Muscle layer of duodenum (tissue), 2 donors: ENCODE data around the gene DLG2.

Source experiments
- H3K27ac ChIP-seq: one replicate; pipeline ENCODE4 v1.7.0; 2013; ENCODE audit warnings: mild to moderate bottlenecking, low read length
- H3K27me3 ChIP-seq: one replicate; pipeline ENCODE4 v1.7.0; 2013; ENCODE audit warnings: low read depth, mild to moderate bottlenecking, control low read depth, low read length
- H3K36me3 ChIP-seq, 2 donors: one replicate each; pipeline ENCODE4 v1.7.0; 2013; ENCODE audit warnings: low read length in 2 of 2, control low read depth in 1 of 2, mild to moderate bottlenecking in 1 of 2; ENCODE audit not compliant: insufficient read depth in 2 of 2, control insufficient read depth in 1 of 2
- H3K4me1 ChIP-seq, 2 donors: one replicate each; pipeline ENCODE4 v1.7.0; 2013; ENCODE audit warnings: low read length in 2 of 2, mild to moderate bottlenecking in 2 of 2, control low read depth in 1 of 2, moderate library complexity in 1 of 2; ENCODE audit not compliant: insufficient read depth in 2 of 2, control insufficient read depth in 1 of 2
- H3K4me3 ChIP-seq, 2 donors: one replicate each; pipeline ENCODE4 v1.7.0; 2013; ENCODE audit warnings: low read length in 2 of 2, low read depth in 1 of 2, mild to moderate bottlenecking in 1 of 2
- H3K9me3 ChIP-seq, 2 donors: one replicate each; pipeline ENCODE4 v1.7.0; 2013; ENCODE audit warnings: low read length in 2 of 2, control low read depth in 1 of 2, mild to moderate bottlenecking in 1 of 2; ENCODE audit not compliant: control insufficient read depth in 1 of 2
- donor health status: healthy.

Gene DLG2

DNA sequence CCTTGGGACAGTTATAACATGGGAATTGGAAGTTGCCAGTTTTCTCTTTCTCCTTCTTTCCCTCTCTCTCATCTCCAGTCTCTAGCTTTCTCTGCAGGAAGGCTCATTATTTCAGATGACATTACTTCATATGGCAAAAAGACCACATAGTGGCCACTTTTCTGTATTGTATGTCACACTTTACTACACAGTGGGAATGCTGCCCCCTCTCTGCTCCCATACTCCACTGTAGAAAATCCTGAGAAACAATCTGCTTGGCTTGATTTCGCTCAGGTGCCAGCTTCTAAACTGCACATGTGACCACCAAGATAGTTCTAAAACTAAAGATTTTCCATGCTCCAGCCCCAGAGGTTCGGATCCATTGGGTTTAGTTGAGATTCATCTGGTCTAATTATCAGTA lies 1480.3 kb downstream of the DLG2 start:
- Histone ChIP-seq H3K9me3 (no peaks in the 10 kb centered on the region), H3K27me3 (no peaks in the 10 kb centered on the region), H3K27ac (no peak overlapping the region), H3K4me1 (peaks cover 0 to 4% of the 10 kb centered on the region in 2 donors), H3K36me3 (no peaks in the 10 kb centered on the region), H3K4me3 (no peak overlapping the region)

DNA sequence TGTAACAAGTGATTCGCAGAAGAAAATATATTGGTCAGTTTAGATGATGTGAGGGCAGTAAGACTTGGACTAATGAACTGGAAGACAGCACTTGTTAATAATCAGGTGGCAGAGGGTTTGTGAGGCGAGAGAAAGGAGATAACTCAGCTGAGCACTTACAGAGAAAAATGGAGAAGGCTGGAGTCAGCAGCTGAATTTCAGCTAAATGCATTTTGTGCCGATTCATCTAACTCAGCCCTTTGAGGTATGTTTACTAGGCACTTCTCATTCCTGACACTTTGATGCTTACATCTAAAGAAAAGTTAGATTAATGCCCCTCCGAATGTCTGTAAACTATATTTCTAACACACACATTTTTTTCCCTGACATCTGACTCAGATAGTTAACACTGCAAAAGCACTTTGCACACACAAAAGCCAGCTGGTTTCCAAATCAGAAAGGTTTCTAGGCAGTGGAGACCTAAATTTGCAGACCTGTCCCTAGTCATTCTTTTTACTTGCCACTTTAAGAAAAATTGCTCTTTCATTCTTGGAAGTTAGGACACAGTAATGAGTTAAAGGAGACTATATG lies 1481.4 kb downstream of the DLG2 start:
- no peaks in the 10 kb centered on the region for H3K36me3 ChIP-seq
- no peaks in the 10 kb centered on the region for H3K9me3 ChIP-seq
- peaks cover 0 to 4% of the 10 kb centered on the region in 2 donors for H3K4me1 ChIP-seq
- no peak overlapping the region for H3K4me3 ChIP-seq
- no peaks in the 10 kb centered on the region for H3K27me3 ChIP-seq
- H3K27ac ChIP-seq, result no peak overlapping the region

DNA sequence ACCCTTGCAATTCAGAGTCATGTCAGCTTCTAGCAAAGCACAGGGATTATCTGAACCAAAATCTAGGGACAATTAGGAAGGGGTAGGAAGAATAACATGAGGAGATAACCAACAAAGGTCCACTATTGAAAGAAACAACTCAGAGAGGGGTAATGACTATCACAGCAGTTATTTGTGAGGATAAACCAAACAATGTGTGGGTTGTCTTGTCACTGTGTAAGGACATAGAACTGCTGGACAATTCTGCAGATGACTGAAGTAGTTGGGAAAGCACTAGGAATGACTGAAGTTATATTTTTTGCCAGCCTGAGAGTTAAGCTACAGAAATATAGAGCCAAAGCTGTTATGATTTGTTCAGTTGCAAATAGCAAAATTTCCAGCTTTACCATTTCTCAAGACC lies 1482.6 kb downstream of the DLG2 start:
- Histone ChIP-seq H3K36me3 (no peaks in the 10 kb centered on the region), H3K27me3 (no peaks in the 10 kb centered on the region), H3K4me3 (no peak overlapping the region), H3K27ac (no peak overlapping the region), H3K9me3 (no peaks in the 10 kb centered on the region), H3K4me1 (peaks cover 0 to 4% of the 10 kb centered on the region in 2 donors)

DNA sequence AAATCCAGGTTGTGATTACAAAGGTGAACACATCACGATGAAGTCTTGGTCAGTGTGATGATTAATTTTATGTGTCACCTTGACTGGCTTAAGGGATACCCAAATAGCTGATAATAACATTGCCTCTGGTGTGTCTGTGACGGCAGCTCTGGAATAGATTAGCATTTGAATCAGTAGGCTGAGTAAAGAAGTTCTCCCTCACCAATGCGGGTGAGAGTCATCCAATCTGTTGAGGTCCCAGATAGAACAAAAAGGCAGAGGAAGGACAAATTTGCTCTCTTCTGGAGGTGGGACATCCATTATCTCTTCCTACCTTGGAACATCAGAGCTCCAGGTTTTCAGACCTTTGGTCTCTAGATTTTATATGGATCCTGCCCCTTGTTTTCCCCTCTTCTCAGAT lies 1484.7 kb downstream of the DLG2 start:
- H3K27ac ChIP-seq, result no peak overlapping the region
- H3K4me1 ChIP-seq, result peaks cover 0 to 4% of the 10 kb centered on the region in 2 donors
- H3K9me3 ChIP-seq, result no peaks in the 10 kb centered on the region
- no peak overlapping the region for H3K4me3 ChIP-seq
- H3K27me3 ChIP-seq, result no peaks in the 10 kb centered on the region
- H3K36me3 ChIP-seq, result no peaks in the 10 kb centered on the region

DNA sequence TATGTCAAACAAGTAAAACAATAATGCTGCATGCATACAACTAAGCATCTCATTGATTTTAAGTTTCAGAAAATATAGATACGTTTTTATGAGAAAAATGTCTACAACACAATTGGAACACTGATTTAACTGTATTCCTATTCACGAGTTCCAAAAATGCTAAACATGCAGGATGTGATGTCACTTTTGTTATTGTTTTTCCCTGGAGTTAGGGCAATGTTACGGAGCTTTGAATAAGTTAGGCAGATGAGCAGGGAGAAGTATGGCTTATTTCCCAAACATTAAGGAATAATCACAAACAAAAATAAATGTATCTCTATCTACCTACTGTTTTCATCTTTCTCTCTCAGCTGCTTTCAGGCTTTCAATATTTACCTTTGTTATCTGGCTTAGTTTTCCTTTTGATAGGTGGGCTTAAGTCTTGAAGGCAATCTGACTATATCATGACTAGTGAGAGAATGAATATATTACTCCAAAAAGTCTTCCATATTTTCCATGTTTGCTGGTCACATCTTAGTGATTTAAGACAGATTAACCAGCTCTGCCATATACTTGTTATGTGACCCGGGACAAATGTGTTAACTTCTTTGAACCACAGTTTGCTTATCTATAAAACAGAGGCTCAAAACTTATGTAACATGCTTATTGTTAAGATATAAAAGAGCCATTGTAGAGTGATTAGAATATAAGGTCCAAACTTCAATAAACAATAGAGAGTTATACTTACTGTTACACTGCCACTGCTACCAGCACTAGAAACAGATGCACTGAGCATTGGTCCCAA lies 1486.6 kb downstream of the DLG2 start:
- Histone ChIP-seq H3K27ac (no peak overlapping the region), H3K27me3 (no peaks in the 10 kb centered on the region), H3K4me1 (no peaks in the 10 kb centered on the region), H3K36me3 (no peaks in the 10 kb centered on the region), H3K9me3 (no peaks in the 10 kb centered on the region), H3K4me3 (no peak overlapping the region)

DNA sequence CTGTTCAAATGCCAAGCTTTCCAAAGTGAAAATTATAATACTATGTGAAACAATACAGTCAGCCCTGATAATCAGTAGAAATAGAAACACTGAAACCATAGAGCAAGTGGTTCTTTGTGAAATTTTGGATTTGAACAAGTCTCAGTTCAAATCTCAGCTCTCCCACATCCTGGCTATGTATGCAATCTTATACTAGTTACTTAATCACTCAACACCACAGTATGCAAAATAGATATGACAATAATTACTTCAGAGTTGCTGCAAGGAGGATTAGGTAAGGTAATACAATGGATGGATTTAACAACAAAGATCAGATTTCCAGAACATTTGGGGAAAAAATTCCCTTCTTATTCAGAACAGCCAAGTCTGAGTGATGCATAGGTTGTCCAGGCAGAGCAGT lies 1489.2 kb downstream of the DLG2 start:
- Histone ChIP-seq H3K36me3 (no peaks in the 10 kb centered on the region), H3K27me3 (no peaks in the 10 kb centered on the region), H3K4me1 (no peaks in the 10 kb centered on the region), H3K27ac (no peak overlapping the region), H3K9me3 (no peaks in the 10 kb centered on the region), H3K4me3 (no peak overlapping the region)

DNA sequence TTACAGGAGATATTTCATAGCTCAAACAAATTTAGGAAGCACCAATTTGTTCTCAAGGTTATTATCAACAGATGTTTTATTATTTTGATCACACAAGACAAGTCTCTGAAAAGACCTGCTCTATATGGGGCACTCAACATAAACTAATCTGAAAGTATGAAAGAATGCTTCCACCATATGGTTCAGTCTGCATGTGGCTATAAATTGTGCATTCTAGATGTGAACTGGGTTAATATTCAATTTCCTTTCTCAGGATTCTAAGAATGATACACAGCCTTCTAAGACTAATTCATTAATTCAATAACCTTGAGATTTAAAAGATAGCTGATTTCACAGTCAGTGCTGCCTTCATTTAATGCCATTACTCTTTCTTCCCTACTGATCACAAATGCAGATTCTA lies 1489.6 kb downstream of the DLG2 start:
- H3K27ac ChIP-seq, result no peak overlapping the region

DNA sequence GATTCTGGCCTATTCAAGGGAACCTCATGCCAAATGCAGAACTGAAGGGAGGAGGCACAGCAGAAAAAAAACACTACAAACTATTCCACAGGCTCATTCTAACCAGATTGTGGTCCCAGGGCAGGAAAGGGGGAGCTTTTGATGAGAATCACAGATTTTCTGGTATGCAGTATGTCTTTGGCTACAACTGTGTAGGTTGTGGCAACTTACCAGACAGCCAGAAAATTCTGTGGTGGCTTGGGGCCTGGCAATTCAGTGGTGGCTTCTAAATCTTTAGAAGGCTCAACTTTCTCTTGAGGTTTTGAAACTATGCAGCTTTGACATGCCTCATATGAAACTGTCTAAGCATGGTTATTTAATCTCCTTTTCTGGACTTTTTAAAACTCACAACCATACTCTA lies 1490.2 kb downstream of the DLG2 start:
- no peak overlapping the region for H3K27ac ChIP-seq

More for the DNA sequence above, 1489.6 kb downstream of the DLG2 start:
- H3K27me3 ChIP-seq, result no peaks in the 10 kb centered on the region
- no peaks in the 10 kb centered on the region for H3K36me3 ChIP-seq
- H3K9me3 ChIP-seq, result no peaks in the 10 kb centered on the region
- H3K4me1 ChIP-seq, result no peaks in the 10 kb centered on the region
- no peak overlapping the region for H3K4me3 ChIP-seq

DNA sequence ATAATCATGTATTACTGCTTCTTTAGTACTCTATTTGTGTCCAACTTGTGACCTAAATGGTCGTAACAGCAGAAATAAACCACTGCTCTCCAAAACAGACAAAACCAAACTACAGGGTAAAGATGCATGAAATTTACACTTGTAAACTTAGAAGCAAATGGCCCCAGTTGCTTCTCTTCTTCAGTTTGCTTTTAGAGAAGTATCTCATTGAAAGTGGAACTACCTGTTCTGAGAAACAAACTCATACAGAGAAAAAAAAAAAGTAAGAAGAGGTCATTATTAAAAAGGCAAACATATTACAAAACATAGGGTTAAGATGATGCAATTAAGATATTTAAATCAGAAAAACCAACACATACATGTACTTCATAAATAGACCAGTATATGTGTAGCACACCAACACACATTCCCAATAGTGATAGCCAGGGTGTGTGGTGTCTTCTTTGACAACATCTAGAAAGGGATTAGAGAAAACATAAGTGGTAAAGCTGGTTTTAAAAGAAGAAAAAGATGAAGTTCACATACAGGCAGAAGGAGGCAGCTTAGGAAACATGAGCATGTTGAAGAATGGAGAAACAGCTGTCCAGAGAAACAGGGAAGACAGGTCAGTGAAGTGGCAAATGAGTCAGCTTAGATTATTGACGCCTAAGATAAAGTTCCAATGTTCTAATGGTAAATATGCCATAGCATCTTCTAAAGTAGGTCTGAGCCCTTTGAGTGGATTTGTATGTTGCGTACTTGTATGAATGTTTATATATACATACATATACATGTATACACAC lies 1496.3 kb downstream of the DLG2 start:
- H3K27ac ChIP-seq, result no peak overlapping the region
- no peaks in the 10 kb centered on the region for H3K4me1 ChIP-seq
- H3K27me3 ChIP-seq, result no peaks in the 10 kb centered on the region
- H3K4me3 ChIP-seq, result no peak overlapping the region
- no peaks in the 10 kb centered on the region for H3K36me3 ChIP-seq
- no peaks in the 10 kb centered on the region for H3K9me3 ChIP-seq

More for the DNA sequence above, 1490.2 kb downstream of the DLG2 start:
- Histone ChIP-seq H3K4me1 (no peaks in the 10 kb centered on the region), H3K36me3 (no peaks in the 10 kb centered on the region), H3K4me3 (no peak overlapping the region), H3K27me3 (no peaks in the 10 kb centered on the region), H3K9me3 (no peaks in the 10 kb centered on the region)

DNA sequence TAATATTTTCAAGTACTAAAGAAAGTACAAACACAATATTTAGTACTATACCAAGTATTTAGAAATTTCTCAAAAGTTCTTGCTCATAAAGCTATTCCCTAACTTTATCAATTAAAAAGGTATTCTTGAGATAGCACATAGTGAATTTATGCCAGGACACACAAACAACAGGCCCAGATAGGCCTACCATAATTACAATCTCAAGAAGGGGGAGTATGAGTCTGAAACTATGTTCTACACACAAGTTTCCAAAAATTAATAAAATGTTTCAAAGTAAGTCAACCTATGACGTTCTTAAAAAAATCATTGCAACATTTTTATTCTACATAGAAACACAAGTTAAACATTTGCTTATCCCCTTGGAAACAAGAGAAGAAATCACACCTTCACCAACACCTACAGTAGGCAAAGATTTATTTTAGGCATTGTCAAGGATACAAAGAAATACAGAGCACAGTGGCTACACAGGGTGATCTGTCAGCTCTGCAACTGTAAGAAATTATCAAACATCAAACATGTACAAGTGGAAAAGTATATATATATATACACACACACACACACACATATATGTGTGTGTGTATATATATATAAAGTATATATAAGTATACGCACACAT lies 1497.1 kb downstream of the DLG2 start:
- Histone ChIP-seq H3K27me3 (no peaks in the 10 kb centered on the region), H3K4me3 (no peak overlapping the region)

DNA sequence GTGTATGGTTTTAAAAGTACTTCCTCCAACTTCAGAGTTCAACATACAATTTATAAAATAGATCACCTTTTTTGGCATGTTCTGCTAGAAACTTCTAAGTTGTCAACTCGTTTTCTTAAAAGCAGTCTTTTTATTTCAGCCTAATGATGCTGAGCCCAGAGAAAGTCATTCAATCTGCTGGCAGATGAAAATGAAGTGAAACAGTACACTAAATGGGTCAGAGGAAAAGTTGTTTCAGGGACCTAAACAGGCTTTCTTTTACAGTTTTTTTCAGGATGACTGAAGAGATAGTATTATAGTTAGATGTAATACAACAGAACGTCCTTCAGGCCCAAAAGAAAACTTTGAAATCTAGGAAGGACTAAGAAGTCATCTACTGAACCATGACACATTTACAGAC lies 1498.3 kb downstream of the DLG2 start:
- Histone ChIP-seq H3K36me3 (no peaks in the 10 kb centered on the region), H3K9me3 (no peaks in the 10 kb centered on the region), H3K4me3 (no peak overlapping the region), H3K4me1 (no peaks in the 10 kb centered on the region), H3K27ac (no peak overlapping the region), H3K27me3 (no peaks in the 10 kb centered on the region)

More for the DNA sequence above, 1497.1 kb downstream of the DLG2 start:
- Histone ChIP-seq H3K36me3 (no peaks in the 10 kb centered on the region), H3K27ac (no peak overlapping the region), H3K9me3 (no peaks in the 10 kb centered on the region), H3K4me1 (no peaks in the 10 kb centered on the region)
